ENCODE data around the gene MAPK14. TPM values are rescaled to one million over a fixed set of nuclear protein-coding genes. Genes with fewer than 3 reads are reported as not detected.

The MAPK14 gene
- total and polyA plus RNA-seq, 2 of the 4 experiments (the other 2 are of a cell fraction): 28.4 to 74.4 TPM

GRCh38 chr6:36018339-36018738 is 9.3 kb upstream of the MAPK14 start:
- TF ChIP-seq BHLHE40 (IDR thresholded peaks at IDR 0.05; ENCODE audit: low read depth, low read length) (no peak), ELK1 (IDR thresholded peaks at IDR 0.05; ENCODE audit: borderline replicate concordance, low read depth, low read length) (no peak), RFX5 (IDR thresholded peaks at IDR 0.05; ENCODE audit: low read depth, low read length) (no peak), SMC3 (IDR thresholded peaks at IDR 0.05; ENCODE audit: low read depth, low read length) (no peak), USF2 (IDR thresholded peaks at IDR 0.05; ENCODE audit: low read depth, low read length) (no peak), RCOR1 (IDR thresholded peaks at IDR 0.05; ENCODE audit: insufficient replicate concordance, low read length) (no peak), RAD21 (IDR thresholded peaks at IDR 0.05; ENCODE audit: low read length) (no peak), POLR2A (IDR thresholded peaks at IDR 0.05; ENCODE audit: low read depth, low read length) (no peak), NFE2L2 (IDR thresholded peaks at IDR 0.05; ENCODE audit: low read depth, low read length) (no peak), MXI1 (IDR thresholded peaks at IDR 0.05; ENCODE audit: borderline replicate concordance, low read depth, low read length) (no peak), CEBPB (IDR thresholded peaks at IDR 0.05; ENCODE audit: low read depth, low read length) (no peak), MAZ (IDR thresholded peaks at IDR 0.05; ENCODE audit: borderline replicate concordance, low read depth, low read length) (no peak)
- intact Hi-C loops (cut with micrococcal nuclease): no loop called here
- H2BK15ac ChIP-seq (ENCODE audit: low read depth, low read length): no peak overlapping the region

More at GRCh38 chr6:36018339-36018738, 9.3 kb upstream of the MAPK14 start:
- H3K9me1 ChIP-seq (ENCODE audit: insufficient read depth, low read length): no peaks in the 10 kb centered on the region
- no peak overlapping the region for H2BK5ac ChIP-seq (ENCODE audit: low read depth, low read length, poor library complexity, severe bottlenecking)
- H4K5ac ChIP-seq (ENCODE audit: low read depth, low read length): no peak overlapping the region
- H3K27me3 ChIP-seq (ENCODE audit: control insufficient read depth, insufficient read depth, low read length): peaks cover 9% of the 10 kb centered on the region
- H2AK9ac ChIP-seq (replicated peaks; ENCODE audit: low read depth, low read length, poor library complexity): no peak overlapping the region
- H4K8ac ChIP-seq (ENCODE audit: low read depth in 2 of 2, low read length in 2 of 2): no peak overlapping the region
- no CpG with 5 or more reads among the region's 2 CpGs for WGBS, 2 experiments (ENCODE audit: extremely low coverage in 2 of 2, insufficient read length in 1 of 2)
- no peaks in the 10 kb centered on the region for H3K4me1 ChIP-seq (ENCODE audit: control insufficient read depth, insufficient read depth, low read length)
- no peak overlapping the region for H2AFZ ChIP-seq (replicated peaks; ENCODE audit: low read length, poor library complexity)
- H3K36me3 ChIP-seq (ENCODE audit: control insufficient read depth, insufficient read depth, low read length): no peaks in the 10 kb centered on the region
- no peaks in the 10 kb centered on the region for H3K9me3 ChIP-seq (ENCODE audit: control insufficient read depth, insufficient read depth, low read length)
- H3K4ac ChIP-seq (ENCODE audit: low read depth, low read length): no peak overlapping the region
- no peak overlapping the region for H3K14ac ChIP-seq (replicated peaks; ENCODE audit: low read depth, low read length)
- H2BK20ac ChIP-seq (ENCODE audit: low read depth, low read length): no peak overlapping the region
- H3K18ac ChIP-seq (ENCODE audit: low read depth, low read length): no peak overlapping the region
- no peaks in the 10 kb centered on the region for H4K20me1 ChIP-seq (ENCODE audit: insufficient read depth, low read length)
- no peak overlapping the region for H3K56ac ChIP-seq (ENCODE audit: extremely low read depth, insufficient read depth, low read length)
- dilution Hi-C loops (cut with HindIII; ENCODE audit: low sequenced_read_pairs, unreplicated experiment) (no loop called here), in situ Hi-C loops (cut with MboI; ENCODE audit: low sequenced_read_pairs) (no loop called here)
- no peak overlapping the region for H3K9ac ChIP-seq (ENCODE audit: low read depth, low read length)
- no peak for ATAC-seq (ENCODE audit: low read depth)
- H3K27ac ChIP-seq (ENCODE audit: insufficient read depth, low read length): no peak overlapping the region
- H2AK5ac ChIP-seq (ENCODE audit: low read depth, low read length): no peak overlapping the region
- H3K79me1 ChIP-seq (ENCODE audit: low read depth in 1 of 2, low read length in 2 of 2): no peaks in the 10 kb centered on the region
- H3K4me2 ChIP-seq (ENCODE audit: low read depth, low read length): no peak overlapping the region
- no TSS peak for BruUV-seq (replicated peaks)
- POLR2A ChIA-PET (ENCODE audit: unreplicated experiment): no interaction called here
- CTCF ChIA-PET: no interaction called here
- no peak overlapping the region for H3K23ac ChIP-seq (ENCODE audit: low read depth, low read length)
- H4K91ac ChIP-seq (ENCODE audit: insufficient read depth, low read depth, low read length): no peak overlapping the region
- no peak overlapping the region for H3K4me3 ChIP-seq (ENCODE audit: insufficient read depth, low read depth, low read length)
- no peak overlapping the region for H2BK120ac ChIP-seq (ENCODE audit: low read depth, low read length)
- no peak for DNase-seq
